ENCODE results near the gene MFNG.

MFNG gene

DNA sequence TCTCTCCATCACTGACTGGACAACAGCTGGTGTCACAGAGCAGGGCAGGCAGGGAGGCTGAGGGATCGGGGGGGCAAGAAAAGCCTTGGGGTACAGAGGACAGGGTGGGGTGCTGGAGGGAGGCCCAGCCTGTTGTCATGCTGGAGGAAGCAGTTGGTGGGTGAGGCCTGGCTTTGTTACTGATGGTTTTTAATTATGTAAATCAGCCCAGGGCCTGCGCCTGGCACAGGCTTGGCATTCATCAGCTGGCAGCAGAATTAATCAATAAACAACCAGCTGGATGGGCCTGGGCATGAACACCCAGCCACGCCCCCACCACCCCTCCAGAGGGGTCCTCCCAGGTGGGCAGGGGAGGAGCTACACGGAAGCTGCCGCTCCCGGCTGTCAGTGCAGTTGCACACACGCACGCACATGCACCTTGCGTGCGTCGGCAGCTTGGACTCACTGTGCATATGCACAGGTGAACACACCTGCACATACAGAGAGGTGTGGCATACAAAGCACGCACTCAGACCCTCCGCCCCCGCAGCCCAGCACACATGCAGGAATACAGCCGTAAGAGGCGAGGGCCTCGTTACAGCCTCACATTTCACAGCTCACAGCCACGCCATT lies 37.6 kb downstream of the MFNG start:
- no peak for DNase-seq (ENCODE audit: low spot score)

DNA sequence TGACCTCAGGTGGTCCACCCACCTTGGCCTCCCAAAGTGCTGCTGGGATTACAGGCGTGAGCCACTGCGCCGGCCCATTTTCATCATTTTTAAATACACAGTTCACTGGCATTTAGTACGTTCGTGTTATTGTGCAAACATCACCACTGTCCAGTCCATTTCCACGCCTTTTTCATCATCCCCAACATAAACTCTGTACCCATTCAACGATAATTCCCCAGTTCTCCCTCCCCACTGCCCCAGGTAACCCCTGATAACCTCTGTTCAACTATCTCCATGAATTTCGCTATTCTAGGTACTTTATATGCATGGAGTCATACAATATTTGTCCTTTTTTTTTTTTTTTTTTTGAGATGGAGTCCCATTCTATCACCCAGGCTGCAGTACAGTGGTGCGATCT lies 40.7 kb downstream of the MFNG start:
- no peak for DNase-seq (ENCODE audit: low spot score)

DNA sequence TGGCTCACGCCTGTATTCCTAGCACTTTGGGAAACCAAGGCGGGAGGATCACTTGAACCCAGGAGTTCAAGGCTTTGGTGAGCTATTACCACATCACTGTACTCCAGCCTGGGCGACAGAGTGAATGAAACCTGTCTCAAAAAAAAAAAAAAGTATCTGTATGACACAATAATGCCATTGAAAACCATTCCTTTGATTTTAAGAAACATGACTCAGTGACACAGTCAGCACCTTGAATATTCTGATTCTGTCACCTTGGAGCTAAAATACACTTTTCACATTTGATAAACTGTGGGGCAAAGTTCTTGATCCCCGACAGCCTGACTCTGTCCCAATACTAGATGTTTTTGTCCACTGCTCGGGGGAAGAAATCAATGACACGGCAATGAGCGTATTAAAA lies 42.2 kb downstream of the MFNG start:
- DNase-seq (ENCODE audit: low spot score): no peak

DNA sequence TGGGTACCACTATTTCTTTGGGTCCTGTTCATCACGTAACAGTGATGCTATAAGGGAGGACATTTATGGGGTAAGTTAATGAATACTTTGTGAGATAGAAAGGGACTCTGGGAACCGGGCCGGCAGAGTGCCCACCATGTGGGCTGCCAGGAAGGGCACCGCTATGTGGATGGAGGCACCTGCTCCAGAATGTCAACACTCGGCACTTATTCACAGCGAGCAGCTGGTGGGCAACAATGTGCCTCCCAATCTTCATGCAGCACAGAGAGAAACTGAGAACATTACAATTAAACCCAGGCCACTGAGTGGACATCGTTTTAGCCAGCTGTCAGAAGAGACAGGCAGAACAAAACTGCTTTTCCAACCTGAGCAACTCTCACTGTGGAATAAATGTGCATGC lies 43.1 kb downstream of the MFNG start:
- DNase-seq (ENCODE audit: low spot score): no peak

DNA sequence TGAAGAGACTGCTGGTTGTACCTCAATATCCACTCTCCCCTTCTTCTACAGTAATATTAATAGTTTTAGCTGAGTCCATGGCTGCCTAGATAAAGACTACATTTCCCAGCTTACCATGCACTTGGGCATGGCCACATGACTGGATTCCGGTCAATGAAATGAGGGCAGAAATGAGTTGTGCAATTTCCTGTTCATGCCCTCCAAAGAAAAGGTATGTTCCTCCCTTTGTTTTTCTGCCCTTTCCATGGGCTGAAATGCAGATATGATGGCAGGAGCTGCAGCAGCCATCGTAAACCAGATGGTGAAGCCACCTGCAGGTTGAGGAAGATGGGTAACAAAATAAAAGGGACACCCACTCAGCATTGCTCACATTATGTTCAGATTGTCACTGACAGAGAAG lies 43.6 kb downstream of the MFNG start:
- no peak for DNase-seq (ENCODE audit: low spot score)

DNA sequence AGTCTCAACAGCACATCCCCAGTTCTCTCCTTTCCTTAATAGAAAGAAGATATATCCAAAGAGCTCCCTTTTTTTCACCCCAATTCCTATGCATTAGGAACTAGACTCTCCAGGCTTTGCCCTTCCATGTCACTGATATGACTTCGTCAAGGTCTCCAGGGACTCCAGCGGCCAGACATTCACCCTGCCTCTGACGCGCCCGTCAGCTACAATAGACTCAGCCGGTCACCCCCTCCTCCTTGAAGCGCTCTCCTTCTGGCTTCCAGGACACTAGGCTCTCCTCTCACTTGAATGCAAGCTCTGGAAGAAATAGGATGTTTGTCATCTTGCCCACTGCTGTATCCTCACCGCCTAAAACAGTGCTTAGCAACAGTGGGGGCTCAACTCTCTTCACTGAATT lies 44.0 kb downstream of the MFNG start:
- DNase-seq (ENCODE audit: low spot score): no peak

DNA sequence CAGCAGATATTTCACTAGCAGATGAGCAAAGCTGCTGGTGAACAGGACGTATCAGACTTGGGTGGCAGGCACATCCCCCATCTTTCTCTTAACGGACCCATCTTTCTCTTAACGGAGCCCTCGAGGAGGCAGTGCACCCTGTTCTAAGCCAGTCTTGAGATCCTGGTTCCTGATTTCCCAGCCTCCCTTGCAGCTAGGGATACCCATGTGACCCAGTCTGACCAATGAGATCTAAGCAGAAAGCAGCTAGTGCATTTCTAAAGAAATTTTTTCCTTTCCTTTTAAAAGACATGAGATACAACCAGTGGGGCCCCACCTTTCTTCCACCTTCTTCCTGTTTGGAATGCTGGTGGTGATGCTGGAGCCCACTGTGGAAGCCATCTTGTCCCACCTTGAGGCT lies 45.3 kb downstream of the MFNG start:
- DNase-seq (ENCODE audit: low spot score): no peak

DNA sequence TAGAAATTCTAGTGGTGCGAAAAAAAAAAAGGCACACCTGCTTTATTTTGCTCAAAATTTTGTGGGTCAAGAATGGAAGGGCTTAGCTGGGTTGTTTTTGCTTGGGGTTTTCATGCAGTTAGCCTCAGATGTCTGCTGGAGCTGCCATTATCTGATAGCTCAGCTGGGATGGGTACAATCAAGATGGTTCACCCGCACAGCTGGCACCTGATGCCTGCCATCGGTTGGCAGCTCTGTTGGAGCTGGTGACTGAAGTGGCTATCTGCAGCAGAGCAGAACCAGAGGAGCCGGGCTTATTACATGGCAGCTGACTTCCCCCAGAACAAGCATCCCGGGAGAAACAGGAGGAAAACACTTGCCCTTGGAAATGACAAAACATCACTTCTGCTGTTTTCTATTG lies 46.8 kb downstream of the MFNG start:
- DNase-seq (ENCODE audit: low spot score): no peak

DNA sequence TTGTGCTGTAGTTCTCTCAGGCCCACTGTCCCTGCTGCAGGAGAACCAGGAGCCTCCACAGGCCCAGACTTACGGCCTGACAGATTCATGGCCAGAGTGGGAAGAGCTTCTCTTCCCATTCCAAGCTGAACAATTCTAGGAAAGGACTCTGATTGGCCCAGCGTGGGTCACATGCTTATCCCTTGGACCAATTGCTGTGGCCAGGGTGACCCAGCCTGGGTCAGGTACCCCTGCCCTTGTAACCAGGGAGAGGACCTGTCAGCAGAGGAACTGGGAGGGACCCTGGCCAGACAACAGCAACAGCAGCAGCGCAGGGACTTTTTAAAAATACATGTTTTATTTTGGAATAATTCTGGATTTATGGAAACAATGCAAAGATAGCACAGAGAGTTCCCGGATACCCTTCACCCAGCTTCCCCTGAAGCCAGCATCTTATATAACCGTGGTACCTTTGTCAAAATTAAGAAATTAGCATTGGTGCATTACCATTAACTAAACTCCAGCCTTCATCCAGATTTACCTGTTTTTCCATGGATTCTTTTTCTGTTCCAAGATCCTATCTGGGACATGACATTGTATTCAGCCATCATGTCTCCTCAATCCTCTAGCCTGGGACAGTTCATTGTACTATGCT lies 50.1 kb downstream of the MFNG start:
- DNase-seq (ENCODE audit: low spot score): no peak

DNA sequence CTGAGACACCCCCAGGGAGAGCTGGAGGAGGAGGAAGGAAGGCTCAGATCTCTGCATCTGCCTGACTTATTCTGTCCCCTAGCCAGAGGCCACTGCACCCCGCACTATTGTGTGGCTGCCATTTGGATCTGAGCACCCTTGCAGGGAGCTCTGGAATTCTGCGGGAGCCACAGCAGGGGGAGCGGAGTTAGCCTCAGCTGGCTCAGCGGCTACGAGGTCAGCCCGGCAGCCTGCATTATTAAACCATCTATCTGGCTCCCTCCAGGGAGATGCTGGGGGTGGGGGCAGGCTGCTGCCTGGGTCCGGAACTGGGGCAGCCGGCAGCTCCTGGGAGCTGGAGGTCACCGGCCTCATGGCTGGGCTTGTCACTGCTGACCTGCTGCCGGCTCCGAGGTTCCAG lies 52.4 kb downstream of the MFNG start:
- DNase-seq (ENCODE audit: low spot score): no peak

DNA sequence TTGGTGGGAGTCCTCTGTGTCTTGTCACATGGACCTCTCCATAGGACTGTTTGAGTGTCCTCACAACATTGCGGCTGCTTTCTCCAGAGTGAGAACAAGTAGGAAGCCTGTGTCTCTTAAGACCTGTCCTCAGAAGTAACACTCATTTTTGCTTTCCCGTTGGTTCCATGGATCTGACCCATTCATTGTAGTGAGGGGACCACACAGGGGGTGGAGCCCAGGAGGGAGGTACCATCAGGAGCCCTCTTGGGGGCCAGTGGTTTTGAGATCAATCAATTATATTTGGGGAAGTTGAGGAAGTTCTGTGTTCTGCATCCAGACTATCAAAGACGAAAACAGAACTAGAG lies 53.5 kb downstream of the MFNG start:
- no peak for DNase-seq (ENCODE audit: low spot score)

DNA sequence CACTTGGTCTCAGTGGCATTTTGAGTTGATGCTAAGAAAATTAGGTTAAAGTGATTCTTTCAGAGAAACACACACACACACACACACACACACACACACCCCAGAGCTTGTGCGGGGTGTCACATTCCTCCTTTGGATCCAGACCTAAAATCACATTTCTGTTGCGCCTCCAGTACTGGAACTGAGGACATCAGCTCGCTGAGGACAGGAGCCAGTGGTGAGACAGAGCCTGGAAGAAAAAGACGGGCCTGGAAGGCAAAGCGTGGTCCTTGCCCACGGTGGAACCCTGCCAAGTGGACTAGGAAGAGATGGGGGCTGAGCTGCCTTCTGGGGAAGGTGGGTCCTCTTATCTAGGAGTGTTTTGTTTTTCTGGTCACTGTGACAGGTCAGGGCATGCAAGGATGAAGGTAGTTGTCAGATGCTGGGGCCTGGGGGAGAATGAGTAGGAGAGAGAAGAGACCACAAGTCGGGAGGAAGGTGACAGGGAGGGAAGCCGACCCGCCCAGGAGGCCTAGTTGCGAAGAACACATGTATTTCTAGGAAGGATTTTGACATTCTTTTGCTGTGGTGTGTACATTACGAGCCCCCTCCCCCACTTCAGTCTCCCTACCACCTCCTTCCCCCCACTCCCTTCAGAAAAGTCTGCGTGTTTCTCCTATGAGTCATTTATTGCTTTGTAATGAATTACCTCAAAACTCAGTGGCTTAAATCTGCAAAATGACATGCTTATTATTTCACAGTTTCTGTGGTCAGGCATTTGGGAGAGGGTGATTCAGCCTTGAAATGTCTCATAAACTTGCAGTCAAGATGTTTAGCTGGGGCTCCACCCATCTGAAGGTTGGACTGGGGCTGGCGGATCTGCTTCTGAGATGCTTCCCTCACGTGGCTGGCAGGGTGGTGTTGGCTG lies 54.1 kb downstream of the MFNG start:
- DNase-seq (ENCODE audit: low spot score): no peak

DNA sequence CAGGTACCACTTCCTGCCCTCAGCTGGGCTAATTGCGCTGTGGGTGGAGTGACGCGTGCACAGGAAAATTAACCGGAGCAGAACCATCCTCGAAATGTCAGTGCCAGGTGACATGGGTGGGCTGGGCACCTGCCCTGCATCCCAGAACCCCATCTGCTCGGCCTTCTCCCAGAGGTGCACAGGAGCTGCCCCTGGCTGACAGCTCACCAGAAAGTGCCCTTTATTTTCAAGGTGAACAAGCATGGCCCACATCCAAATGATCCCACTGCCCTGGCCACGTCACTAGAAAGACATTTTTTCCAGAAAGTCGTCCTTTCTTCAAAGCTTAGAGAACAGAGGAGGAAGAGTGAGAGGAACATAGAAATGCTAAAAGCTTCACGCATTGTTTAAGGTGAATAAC lies 54.8 kb downstream of the MFNG start:
- no peak for DNase-seq (ENCODE audit: low spot score)

DNA sequence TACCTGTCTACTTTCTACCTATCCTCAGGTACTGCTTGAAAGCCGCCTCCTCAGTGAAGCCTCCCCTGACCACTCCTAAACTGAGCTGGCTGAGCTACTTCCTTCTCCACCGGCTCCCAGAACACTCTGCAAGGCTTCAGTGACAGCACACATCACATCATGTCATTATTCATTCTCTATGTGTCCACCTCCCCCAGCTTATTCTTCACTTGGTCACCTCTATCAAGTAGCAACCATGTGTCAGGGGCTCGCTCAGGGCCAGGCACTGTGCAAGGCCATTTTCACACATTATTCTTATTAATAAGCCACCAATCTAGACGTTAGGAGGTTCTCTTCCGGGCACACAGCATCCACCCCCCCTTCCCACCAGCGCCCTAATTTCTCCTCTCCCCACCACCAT lies 55.2 kb downstream of the MFNG start:
- no peak for DNase-seq (ENCODE audit: low spot score)

DNA sequence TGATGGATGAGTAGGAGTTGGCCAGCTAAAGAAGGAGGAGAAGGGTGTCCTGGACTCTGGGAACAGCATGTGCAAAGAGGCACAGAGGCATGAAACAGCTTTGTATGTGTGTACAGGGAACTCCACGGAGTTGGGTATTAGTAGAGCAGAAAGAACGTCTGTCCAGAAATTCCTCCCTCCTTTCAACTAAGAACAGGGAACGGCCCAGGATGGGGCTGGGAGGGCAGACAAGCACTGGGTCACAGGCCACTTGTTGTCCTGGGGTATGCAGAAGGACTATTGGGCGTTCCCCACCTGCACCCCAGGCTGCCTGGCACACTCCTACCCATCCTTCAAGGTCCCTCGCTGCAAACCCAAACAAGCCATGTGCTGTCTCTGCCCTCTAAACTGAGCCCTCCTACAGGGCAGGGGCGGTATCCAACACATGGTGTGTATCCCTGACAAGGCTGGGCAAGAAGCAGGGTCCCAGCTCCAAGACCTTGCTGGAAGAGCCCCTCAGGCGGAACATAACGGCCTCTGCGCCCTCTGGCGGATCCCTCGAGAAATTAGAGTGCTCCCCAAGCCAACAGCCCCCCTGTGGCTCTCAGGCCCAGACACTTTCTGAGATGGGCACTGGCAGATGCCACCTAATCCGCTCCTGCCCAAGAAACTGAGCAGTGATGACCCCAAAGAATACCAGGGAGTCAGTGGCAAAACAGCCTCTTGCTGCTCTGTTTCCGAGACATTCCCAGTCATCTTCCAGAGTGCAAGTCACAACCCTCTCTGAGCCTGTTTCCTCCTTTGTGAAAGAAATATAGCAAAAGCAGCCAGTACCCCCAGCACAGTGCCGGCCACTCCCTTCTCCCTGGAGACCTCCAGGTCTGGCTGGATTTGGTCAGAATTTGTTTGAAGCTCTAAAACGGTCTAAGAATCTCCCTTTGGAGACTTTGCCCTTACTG lies 57.3 kb downstream of the MFNG start:
- no peak for DNase-seq (ENCODE audit: low spot score)

DNA sequence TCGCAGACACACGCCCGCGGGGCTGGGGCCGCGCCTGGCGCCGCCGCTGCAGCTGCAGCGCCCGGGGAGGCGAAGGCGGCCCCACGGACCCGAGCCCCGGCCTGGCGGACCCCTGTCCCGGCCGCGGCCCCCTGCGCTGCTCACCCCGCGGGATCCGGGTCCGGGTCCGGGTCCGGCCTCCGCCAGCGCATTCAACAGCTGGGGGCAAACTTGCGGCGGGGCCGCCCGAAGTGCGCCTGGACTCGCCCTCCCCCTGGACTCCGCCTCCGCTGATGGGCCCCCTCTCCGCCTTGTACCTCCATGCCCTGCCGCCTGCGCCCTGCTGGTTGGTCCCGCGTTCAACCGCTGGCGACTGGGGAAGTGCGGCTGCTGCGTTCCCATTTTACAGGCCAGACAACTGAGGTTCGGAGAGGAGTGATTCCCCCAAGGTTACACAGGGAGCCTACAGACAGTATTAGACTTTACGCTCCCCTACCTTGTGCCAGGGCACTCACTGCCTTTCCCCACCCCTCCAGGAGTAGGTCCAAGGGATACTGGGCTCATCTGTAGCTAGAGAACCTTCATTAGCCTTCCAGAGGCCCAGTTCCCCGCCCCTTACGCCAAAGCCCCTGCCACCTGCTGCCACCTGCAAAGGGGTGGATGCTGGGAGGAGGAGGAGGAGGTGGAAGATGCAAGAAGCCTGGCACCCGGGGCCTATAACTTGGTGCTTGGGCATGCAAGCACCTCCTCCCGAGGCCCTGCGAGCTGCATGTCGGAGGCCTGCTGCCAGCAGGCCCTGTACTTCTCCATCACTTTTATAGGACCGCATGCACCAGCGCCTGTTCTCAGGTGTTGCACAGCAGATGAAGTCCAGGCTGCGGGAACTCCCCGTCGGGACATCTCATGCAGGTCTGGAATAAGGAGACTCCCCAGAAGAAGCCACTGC lies 58.2 kb downstream of the MFNG start:
- DNase-seq (ENCODE audit: low spot score): no peak

DNA sequence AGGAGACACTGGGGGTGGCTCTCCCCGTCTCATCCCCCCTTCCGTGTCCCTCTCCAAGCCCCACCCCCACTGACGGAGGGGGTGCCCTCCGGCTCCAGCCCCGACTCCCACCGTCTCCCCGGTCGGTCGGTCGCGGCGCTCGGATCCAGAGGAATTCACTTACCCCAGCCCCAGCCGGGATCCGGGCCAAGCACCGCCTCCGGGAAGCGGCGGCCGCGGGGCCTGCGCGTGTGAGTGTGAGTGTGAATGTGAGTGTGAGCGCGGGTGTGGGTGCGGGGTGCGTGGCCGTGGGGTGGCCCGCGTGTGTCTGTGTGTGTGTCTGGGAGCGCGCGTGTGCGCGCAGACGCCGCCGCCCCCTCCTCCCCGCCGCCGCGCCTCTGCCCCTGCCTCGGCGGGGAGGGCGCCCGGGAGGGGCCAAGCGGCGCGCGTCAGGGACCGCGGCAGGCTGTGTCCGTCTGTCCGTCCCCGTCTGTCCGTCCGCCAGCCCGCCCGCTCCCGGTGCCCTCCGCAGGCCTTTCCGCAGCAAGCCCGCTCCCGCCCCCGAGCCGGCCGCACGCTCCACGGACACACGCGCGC lies 59.0 kb downstream of the MFNG start, which contains the start of gene ELFN2:
Gene ELFN2 (minus strand): TSS at position 345 of the 576 bp plus-strand sequence. CDS start 51,945 bp downstream, outside the sequence.
- DNase-seq (ENCODE audit: low spot score): no peak

DNA sequence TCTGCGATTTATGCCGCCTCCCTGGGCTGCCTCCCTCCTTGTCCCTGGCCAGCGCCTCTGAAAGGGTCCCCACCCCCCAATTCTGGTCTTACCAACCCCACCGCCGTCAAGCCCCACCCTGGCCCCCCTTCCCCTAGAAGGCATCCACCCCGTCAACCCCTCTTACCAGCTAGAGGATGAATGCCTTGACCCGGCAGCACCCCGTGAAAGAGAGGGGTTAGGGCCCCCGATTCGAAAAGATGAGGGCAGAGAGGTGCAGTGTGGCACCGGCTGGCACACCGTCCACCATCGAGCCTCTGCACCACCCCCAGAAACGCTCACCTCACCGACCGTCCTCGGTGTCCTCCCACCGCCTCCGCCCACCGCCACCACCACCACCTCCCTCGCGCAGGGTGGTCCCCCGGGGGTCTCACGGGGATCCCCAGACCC lies 59.5 kb downstream of the MFNG start:
- DNase-seq (ENCODE audit: low spot score): no peak

DNA sequence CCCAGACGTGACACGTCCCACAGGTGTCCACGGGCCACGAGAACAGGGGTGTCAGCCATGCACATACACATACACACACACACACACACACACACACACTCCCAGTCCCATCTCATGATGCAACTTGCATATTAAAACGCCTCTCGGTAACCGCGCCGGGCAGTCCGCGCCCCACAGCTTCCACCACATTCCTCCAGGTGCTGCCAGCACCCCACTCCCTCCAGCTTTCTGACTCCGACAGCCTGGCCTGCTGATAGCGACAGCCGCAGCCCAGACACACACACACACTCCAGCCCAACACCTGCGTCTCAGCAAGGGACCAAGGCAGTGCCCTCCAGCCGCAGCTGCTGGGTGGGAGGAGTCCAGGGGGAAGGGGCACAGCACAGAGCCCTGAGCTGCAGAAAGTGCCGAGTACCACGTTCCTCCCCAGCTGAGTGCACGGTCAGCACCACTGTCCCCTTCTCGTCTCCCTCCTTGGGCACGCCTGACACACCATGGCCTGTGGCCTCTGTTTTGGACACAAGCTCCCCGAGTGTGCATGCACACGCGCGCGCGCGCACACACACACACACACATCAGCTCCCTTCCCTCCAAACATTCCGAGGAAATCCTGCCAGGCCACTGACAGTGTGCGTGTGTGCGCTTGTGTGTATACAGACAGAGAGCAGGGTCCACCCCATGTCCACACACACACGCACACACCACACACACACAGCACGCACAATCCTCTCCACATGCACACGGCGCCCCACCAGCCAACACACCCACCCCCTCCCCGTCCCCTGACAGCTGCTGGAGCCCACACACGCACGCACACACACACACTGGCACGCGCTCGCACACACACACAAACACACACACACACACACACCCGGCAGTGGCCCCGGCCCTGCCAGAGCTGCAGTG lies 60.1 kb downstream of the MFNG start:
- no peak for DNase-seq (ENCODE audit: low spot score)

DNA sequence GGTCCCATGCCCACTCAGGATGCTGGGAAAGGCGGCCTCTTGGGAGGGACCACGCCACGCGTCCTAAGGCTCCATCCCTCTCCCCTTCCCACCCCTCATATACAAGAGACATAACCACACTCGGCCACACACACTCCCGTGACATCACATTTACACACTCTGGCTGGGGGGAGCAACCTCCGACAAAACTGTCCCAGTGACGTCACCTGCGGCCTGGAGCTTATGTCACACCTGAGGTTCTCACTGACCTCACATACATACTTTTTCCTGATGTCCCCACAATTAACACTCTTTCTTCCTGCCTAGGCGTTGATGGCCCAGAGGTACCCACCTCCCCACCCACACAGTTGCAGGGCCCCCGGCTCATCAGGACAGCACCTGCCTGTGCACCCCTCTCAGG lies 60.8 kb downstream of the MFNG start:
- DNase-seq (ENCODE audit: low spot score): no peak

All from putamen (tissue), 1 donor.